IMR-90 (cell line): ENCODE measurements around the gene LIPN. TPM values are rescaled to one million over a fixed set of nuclear protein-coding genes. Genes with fewer than 3 reads are reported as not detected.

Experiments used
- ATAC-seq: fragments of 200-7000 bp; cut with Tn5 transposase; 2 replicates; pipeline ENCODE4 v1.9.1; 2020; ENCODE audit warnings: low read depth, mild to moderate bottlenecking, moderate library complexity
- BruUV-seq: library from RNA; stranded (reverse); fragments of 400-500 nt; replicated peaks from 2 replicates; lab custom pipeline; 2021; lab: Mats Ljungman, UMichigan
- CTCF ChIA-PET: fragments of 300-600 bp; formaldehyde crosslinking; extraction: SDS; loops from one replicate; lab custom pipeline; 2021; ENCODE audit warnings: antibody characterized with exemption; lab: Yijun Ruan, JAX
- POLR2A ChIA-PET: fragments of 300-600 bp; sonication (Branson Sonifier 250); formaldehyde crosslinking; loops from one replicate; lab custom pipeline; 2022; ENCODE audit warnings: antibody characterized with exemption; ENCODE audit not compliant: unreplicated experiment; lab: Charles Lee
- DNase-seq: peaks from one replicate; pipeline ENCODE4 v3.0.0; 2013
- H2AFZ ChIP-seq: replicated peaks from 2 replicates; pipeline ENCODE3; 2013; ENCODE audit warnings: low read length, mild to moderate bottlenecking; ENCODE audit not compliant: poor library complexity
- H2AK5ac ChIP-seq: 2 replicates; pipeline ENCODE4 v1.6.1; 2013; ENCODE audit warnings: low read depth, low read length, inconsistent platforms
- H2AK9ac ChIP-seq: replicated peaks from 2 replicates; pipeline ENCODE3; 2013; ENCODE audit warnings: mild to moderate bottlenecking, low read depth, low read length, moderate library complexity; ENCODE audit not compliant: poor library complexity
- H2BK120ac ChIP-seq: 2 replicates; pipeline ENCODE4 v1.6.1; 2013; ENCODE audit warnings: low read depth, low read length, inconsistent platforms
- H2BK15ac ChIP-seq: 3 replicates; pipeline ENCODE4 v1.6.1; 2013; ENCODE audit warnings: low read depth, low read length, inconsistent platforms
- H2BK20ac ChIP-seq: 2 replicates; pipeline ENCODE4 v1.6.1; 2013; ENCODE audit warnings: low read depth, mild to moderate bottlenecking, inconsistent platforms, low read length, moderate library complexity
- H2BK5ac ChIP-seq: 2 replicates; pipeline ENCODE4 v1.6.1; 2013; ENCODE audit warnings: mild to moderate bottlenecking, low read depth, low read length, inconsistent platforms; ENCODE audit not compliant: poor library complexity, severe bottlenecking
- H3K14ac ChIP-seq: replicated peaks from 2 replicates; pipeline ENCODE4 v1.6.1; 2013; ENCODE audit warnings: low read depth, low read length, inconsistent platforms
- H3K18ac ChIP-seq: 2 replicates; pipeline ENCODE4 v1.6.1; 2013; ENCODE audit warnings: low read depth, low read length, control low read depth
- H3K23ac ChIP-seq: 2 replicates; pipeline ENCODE4 v1.6.1; 2013; ENCODE audit warnings: low read depth, low read length, inconsistent platforms
- H3K27ac ChIP-seq: 2 replicates; pipeline ENCODE4 v1.5.1; 2013; ENCODE audit warnings: mild to moderate bottlenecking, control low read depth, low read length; ENCODE audit not compliant: insufficient read depth
- H3K27me3 ChIP-seq: 2 replicates; pipeline ENCODE4 v1.6.1; 2013; ENCODE audit warnings: low read length; ENCODE audit not compliant: control insufficient read depth, insufficient read depth
- H3K36me3 ChIP-seq: 2 replicates; pipeline ENCODE4 v1.6.1; 2013; ENCODE audit warnings: low read length, mixed read lengths; ENCODE audit not compliant: control insufficient read depth, insufficient read depth
- H3K4ac ChIP-seq: 2 replicates; pipeline ENCODE4 v1.6.1; 2013; ENCODE audit warnings: low read depth, low read length, inconsistent platforms
- H3K4me1 ChIP-seq: 2 replicates; pipeline ENCODE4 v1.6.1; 2013; ENCODE audit warnings: low read length, mixed read lengths; ENCODE audit not compliant: control insufficient read depth, insufficient read depth
- H3K4me2 ChIP-seq: 2 replicates; pipeline ENCODE4 v1.6.1; 2013; ENCODE audit warnings: low read depth, mild to moderate bottlenecking, control low read depth, low read length, moderate library complexity
- H3K4me3 ChIP-seq: 2 replicates; pipeline ENCODE4 v1.5.1; 2013; ENCODE audit warnings: low read depth, mild to moderate bottlenecking, control low read depth, low read length, moderate library complexity; ENCODE audit not compliant: insufficient read depth
- H3K56ac ChIP-seq: 2 replicates; pipeline ENCODE4 v1.6.1; 2013; ENCODE audit warnings: low read length, inconsistent platforms; ENCODE audit not compliant: insufficient read depth; ENCODE audit errors: extremely low read depth
- H3K79me1 ChIP-seq, 2 experiments: 2 replicates each; pipeline ENCODE4 v1.6.1; 2013; ENCODE audit warnings: low read length in 2 of 2, inconsistent platforms in 1 of 2, low read depth in 1 of 2
- H3K9ac ChIP-seq: 2 replicates; pipeline ENCODE4 v1.6.1; 2013; ENCODE audit warnings: low read depth, low read length, control low read depth
- H3K9me1 ChIP-seq: 2 replicates; pipeline ENCODE4 v1.6.1; 2013; ENCODE audit warnings: low read length, inconsistent platforms; ENCODE audit not compliant: insufficient read depth
- H3K9me3 ChIP-seq: 2 replicates; pipeline ENCODE4 v1.6.1; 2013; ENCODE audit warnings: low read length; ENCODE audit not compliant: control insufficient read depth, insufficient read depth
- H4K20me1 ChIP-seq: 2 replicates; pipeline ENCODE4 v1.6.1; 2013; ENCODE audit warnings: low read length, inconsistent platforms; ENCODE audit not compliant: insufficient read depth
- H4K5ac ChIP-seq: 2 replicates; pipeline ENCODE4 v1.6.1; 2013; ENCODE audit warnings: mild to moderate bottlenecking, low read depth, low read length, control low read depth
- H4K8ac ChIP-seq, 2 experiments: 2 replicates each; pipeline ENCODE4 v1.6.1; 2013; ENCODE audit warnings: low read depth in 2 of 2, low read length in 2 of 2, control low read depth in 1 of 2, inconsistent platforms in 1 of 2
- H4K91ac ChIP-seq: 2 replicates; pipeline ENCODE4 v1.6.1; 2013; ENCODE audit warnings: low read depth, low read length, inconsistent platforms; ENCODE audit not compliant: insufficient read depth
- CEBPB ChIP-seq: IDR thresholded peaks from 2 replicates; pipeline ENCODE4 v1.6.1; 2012; ENCODE audit warnings: low read depth, low read length, improper control_type of control experiment
- CHD1 ChIP-seq: IDR thresholded peaks from 2 replicates; pipeline ENCODE4 v1.6.1; 2012; ENCODE audit warnings: low read depth, low read length, improper control_type of control experiment
- MAZ ChIP-seq: IDR thresholded peaks from 2 replicates; pipeline ENCODE4 v1.6.1; 2012; ENCODE audit warnings: low read depth, mild to moderate bottlenecking, low read length, improper control_type of control experiment, moderate library complexity, borderline replicate concordance
- MXI1 ChIP-seq: IDR thresholded peaks from 2 replicates; pipeline ENCODE4 v1.6.1; 2012; ENCODE audit warnings: low read depth, mild to moderate bottlenecking, low read length, moderate library complexity, borderline replicate concordance
- WGBS, 2 experiments: methylation state at CpG; one replicate each; pipeline versions ENCODE4 v1.1.5 to v1.1.7; 2013; ENCODE audit warnings: missing lambda C conversion rate in 2 of 2; ENCODE audit not compliant: insufficient read length in 1 of 2; ENCODE audit errors: extremely low coverage in 2 of 2; 5-methylcytosine and 5-hydroxymethylcytosine counted together
- dilution Hi-C: fragments of 300-500 bp; cut with HindIII; formaldehyde crosslinking; loops from one replicate; pipeline ENCODE4 v1.14.3; 2018; ENCODE audit warnings: low sequenced_read_pairs; ENCODE audit not compliant: unreplicated experiment
- in situ Hi-C: fragments of 300-500 bp; cut with MboI; formaldehyde crosslinking; loops from 3 replicates; pipeline ENCODE4 v1.14.3; 2019; ENCODE audit warnings: low sequenced_read_pairs, inconsistent platforms, mixed read lengths
- intact Hi-C: fragments of 100-400 bp; cut with micrococcal nuclease; formaldehyde crosslinking; loops from 2 replicates; pipeline ENCODE4 v1.10.0; 2022
- polyA plus RNA-seq, 3 experiments: library from polyadenylated mRNA; depleted of rRNA; stranded (reverse); fragments of >200 nt; gene quantifications; 2 replicates each; pipeline ENCODE4 v1.2.3, GENCODE V29; 2012; ENCODE audit warnings: low replicate concordance in 1 of 3
- total RNA-seq: library from RNA; depleted of rRNA; stranded (reverse); fragments of >200 nt; gene quantifications from 2 replicates; pipeline ENCODE4 v1.2.3, GENCODE V29; 2012
- TF ChIP-seq, protein P1 (sequence below): fragments of 150-350 bp; IDR thresholded peaks from 2 replicates; pipeline ENCODE4 v1.6.1; 2016; ENCODE audit warnings: low read depth, mild to moderate bottlenecking, low read length, moderate library complexity, borderline replicate concordance
- TF ChIP-seq, protein P2 (sequence below): conservative IDR thresholded peaks from 2 replicates; pipeline ENCODE4 v1.5.1; 2012; ENCODE audit warnings: mild to moderate bottlenecking, low read depth, low read length, improper control_type of control experiment

LIPN gene
- total and polyA plus RNA-seq, 2 of the 4 experiments (the other 2 are of a cell fraction), result not detected

DNA sequence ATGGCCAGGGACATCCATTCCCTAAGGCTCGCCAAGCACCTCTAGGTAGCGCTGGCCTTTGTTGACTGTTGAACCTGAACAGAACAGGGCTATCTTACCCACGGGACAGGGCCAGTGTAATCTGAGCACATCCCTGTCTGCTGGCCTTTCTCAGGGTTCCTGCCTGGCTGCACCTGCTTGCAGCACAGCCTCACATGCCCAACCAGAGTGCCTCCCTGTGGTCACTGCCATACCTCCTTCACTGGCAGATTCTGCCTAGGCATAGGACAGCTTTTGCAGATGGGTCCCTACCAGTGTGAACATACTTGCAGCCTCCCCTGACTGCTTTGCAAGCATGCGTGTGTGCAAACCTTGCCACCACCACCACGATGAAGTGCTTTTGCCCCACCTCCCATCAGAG, 15.8 kb upstream of the LIPN start:
- H3K9me1 ChIP-seq, result no peaks in the 10 kb centered on the region

More for the DNA sequence above, 15.8 kb upstream of the LIPN start:
- intact Hi-C loops (no loop called here), dilution Hi-C loops (no loop called here), in situ Hi-C loops (no loop called here)
- Histone ChIP-seq H3K4me1 (no peaks in the 10 kb centered on the region), H3K4me2 (no peak overlapping the region), H3K36me3 (no peaks in the 10 kb centered on the region), H4K91ac (no peak overlapping the region), H3K23ac (no peak overlapping the region), H2BK5ac (no peak overlapping the region), H2BK120ac (no peak overlapping the region), H2BK15ac (no peak overlapping the region), H2AK5ac (no peak overlapping the region), H2AFZ (peak overlapping the region; percentile 61), H3K4ac (no peak overlapping the region), H3K9me3 (peaks cover 2% of the 10 kb centered on the region; the same call in 1 of the 2 replicates), H3K27ac (no peak overlapping the region), H2BK20ac (no peak overlapping the region), H3K9ac (no peak overlapping the region), H2AK9ac (no peak overlapping the region), H4K5ac (no peak overlapping the region), H3K4me3 (no peak overlapping the region), H3K18ac (no peak overlapping the region), H4K20me1 (no peaks in the 10 kb centered on the region), H4K8ac (no peak overlapping the region), H3K14ac (no peak overlapping the region), H3K79me1 (no peaks in the 10 kb centered on the region), H3K27me3 (peaks cover 15% of the 10 kb centered on the region), H3K56ac (no peak overlapping the region)
- ATAC-seq, result no peak
- ChIA-PET POLR2A (no interaction called here), CTCF (no interaction called here)
- WGBS, 2 experiments, result 54% methylated on average over 3 of the region's 5 CpGs; no CpG with 5 or more reads in 1 of the 2 experiments
- no peak for DNase-seq
- TF ChIP-seq MXI1 (no peak), CHD1 (no peak), CEBPB (no peak), MAZ (no peak)
- TF ChIP-seq, protein P1, sequence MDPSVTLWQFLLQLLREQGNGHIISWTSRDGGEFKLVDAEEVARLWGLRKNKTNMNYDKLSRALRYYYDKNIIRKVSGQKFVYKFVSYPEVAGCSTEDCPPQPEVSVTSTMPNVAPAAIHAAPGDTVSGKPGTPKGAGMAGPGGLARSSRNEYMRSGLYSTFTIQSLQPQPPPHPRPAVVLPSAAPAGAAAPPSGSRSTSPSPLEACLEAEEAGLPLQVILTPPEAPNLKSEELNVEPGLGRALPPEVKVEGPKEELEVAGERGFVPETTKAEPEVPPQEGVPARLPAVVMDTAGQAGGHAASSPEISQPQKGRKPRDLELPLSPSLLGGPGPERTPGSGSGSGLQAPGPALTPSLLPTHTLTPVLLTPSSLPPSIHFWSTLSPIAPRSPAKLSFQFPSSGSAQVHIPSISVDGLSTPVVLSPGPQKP, result no peak
- TF ChIP-seq, protein P2, sequence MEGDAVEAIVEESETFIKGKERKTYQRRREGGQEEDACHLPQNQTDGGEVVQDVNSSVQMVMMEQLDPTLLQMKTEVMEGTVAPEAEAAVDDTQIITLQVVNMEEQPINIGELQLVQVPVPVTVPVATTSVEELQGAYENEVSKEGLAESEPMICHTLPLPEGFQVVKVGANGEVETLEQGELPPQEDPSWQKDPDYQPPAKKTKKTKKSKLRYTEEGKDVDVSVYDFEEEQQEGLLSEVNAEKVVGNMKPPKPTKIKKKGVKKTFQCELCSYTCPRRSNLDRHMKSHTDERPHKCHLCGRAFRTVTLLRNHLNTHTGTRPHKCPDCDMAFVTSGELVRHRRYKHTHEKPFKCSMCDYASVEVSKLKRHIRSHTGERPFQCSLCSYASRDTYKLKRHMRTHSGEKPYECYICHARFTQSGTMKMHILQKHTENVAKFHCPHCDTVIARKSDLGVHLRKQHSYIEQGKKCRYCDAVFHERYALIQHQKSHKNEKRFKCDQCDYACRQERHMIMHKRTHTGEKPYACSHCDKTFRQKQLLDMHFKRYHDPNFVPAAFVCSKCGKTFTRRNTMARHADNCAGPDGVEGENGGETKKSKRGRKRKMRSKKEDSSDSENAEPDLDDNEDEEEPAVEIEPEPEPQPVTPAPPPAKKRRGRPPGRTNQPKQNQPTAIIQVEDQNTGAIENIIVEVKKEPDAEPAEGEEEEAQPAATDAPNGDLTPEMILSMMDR, result no peak
- BruUV-seq, result no TSS peak
